Suprapubic skin (tissue), 4 donors: ENCODE results near the gene CDC42BPA. TPM values are rescaled to one million over a fixed set of nuclear protein-coding genes. Genes with fewer than 3 reads are reported as not detected.

ENCODE experiments used
- DNase-seq, 2 donors: peaks; one replicate each; pipeline ENCODE4 v3.0.0-alpha.2; 2019; ENCODE audit warnings: low spot score in 2 of 2
- H3K27ac ChIP-seq: fragments of 200-600 bp; sonication (generic); one replicate; pipeline ENCODE4 v1.5.1; 2019
- H3K27me3 ChIP-seq: fragments of 200-600 bp; sonication (generic); one replicate; pipeline ENCODE4 v1.5.1; 2019
- H3K36me3 ChIP-seq: fragments of 200-600 bp; sonication (generic); one replicate; pipeline ENCODE4 v1.5.1; 2019
- H3K4me1 ChIP-seq: fragments of 200-600 bp; sonication (generic); one replicate; pipeline ENCODE4 v1.5.1; 2019
- H3K4me3 ChIP-seq: fragments of 200-600 bp; sonication (generic); one replicate; pipeline ENCODE4 v1.5.1; 2019; ENCODE audit warnings: mild to moderate bottlenecking
- H3K9me3 ChIP-seq: fragments of 200-600 bp; sonication (generic); one replicate; pipeline ENCODE4 v1.5.1; 2019
- EP300 ChIP-seq: sonication (generic); formaldehyde crosslinking; IDR thresholded peaks from one replicate; pipeline ENCODE4 v1.6.1; 2017; ENCODE audit warnings: antibody characterized with exemption
- POLR2A ChIP-seq, 2 donors: fragments of 450-650 bp; IDR thresholded peaks; one replicate each; pipeline ENCODE4 v1.6.1; 2017; ENCODE audit warnings: antibody characterized with exemption in 2 of 2, mild to moderate bottlenecking in 2 of 2, moderate library complexity in 2 of 2
- POLR2AphosphoS5 ChIP-seq, 3 donors: sonication (generic); formaldehyde crosslinking; IDR thresholded peaks; one replicate each; pipeline ENCODE4 v1.6.1; 2017; ENCODE audit warnings: antibody characterized with exemption in 3 of 3
- WGBS: methylation state at CpG from one replicate; pipeline ENCODE4 v1.1.5; 2018; 5-methylcytosine and 5-hydroxymethylcytosine counted together
- total RNA-seq, 4 donors: library from RNA; depleted of rRNA; stranded (reverse); fragments of >200 nt; gene quantifications; one replicate each; pipeline ENCODE4 v1.1.0, GENCODE V29; 2016
- TF ChIP-seq, protein P1 (sequence below), 2 donors: fragments of 200-600 bp in 1 of 2; fragments of 450-650 bp in 1 of 2; sonication (generic) in 1 of 2; IDR thresholded peaks; one replicate each; pipeline ENCODE4 v1.5.1; 2016 to 2019; ENCODE audit warnings: antibody characterized with exemption in 2 of 2, mild to moderate bottlenecking in 1 of 2, moderate library complexity in 1 of 2

The CDC42BPA gene
- total RNA-seq, 4 donors from 2014 or later, result 12.2 to 54.6 (median 14.9) TPM

GRCh38 chr1:226982451-226983177 lies 335.7 kb downstream of the CDC42BPA start:
- DNase-seq, result peak in 1 of 2 donors; percentile 78
- no peaks in the 10 kb centered on the region for H3K4me1 ChIP-seq
- TF ChIP-seq EP300, result no peak
- TF ChIP-seq, protein P1, sequence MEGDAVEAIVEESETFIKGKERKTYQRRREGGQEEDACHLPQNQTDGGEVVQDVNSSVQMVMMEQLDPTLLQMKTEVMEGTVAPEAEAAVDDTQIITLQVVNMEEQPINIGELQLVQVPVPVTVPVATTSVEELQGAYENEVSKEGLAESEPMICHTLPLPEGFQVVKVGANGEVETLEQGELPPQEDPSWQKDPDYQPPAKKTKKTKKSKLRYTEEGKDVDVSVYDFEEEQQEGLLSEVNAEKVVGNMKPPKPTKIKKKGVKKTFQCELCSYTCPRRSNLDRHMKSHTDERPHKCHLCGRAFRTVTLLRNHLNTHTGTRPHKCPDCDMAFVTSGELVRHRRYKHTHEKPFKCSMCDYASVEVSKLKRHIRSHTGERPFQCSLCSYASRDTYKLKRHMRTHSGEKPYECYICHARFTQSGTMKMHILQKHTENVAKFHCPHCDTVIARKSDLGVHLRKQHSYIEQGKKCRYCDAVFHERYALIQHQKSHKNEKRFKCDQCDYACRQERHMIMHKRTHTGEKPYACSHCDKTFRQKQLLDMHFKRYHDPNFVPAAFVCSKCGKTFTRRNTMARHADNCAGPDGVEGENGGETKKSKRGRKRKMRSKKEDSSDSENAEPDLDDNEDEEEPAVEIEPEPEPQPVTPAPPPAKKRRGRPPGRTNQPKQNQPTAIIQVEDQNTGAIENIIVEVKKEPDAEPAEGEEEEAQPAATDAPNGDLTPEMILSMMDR (IDR thresholded peaks at IDR 0.05), result no peak
- no peak for TF ChIP-seq POLR2AphosphoS5 (IDR thresholded peaks at IDR 0.05)
- TF ChIP-seq POLR2A (IDR thresholded peaks at IDR 0.05), result no peak
- no peaks in the 10 kb centered on the region for H3K27me3 ChIP-seq
- 92% methylated on average over 29 of the region's 31 CpGs for WGBS
- peaks cover 91% of the 10 kb centered on the region for H3K36me3 ChIP-seq
- no peaks in the 10 kb centered on the region for H3K9me3 ChIP-seq
- H3K27ac ChIP-seq, result no peak overlapping the region
- no peak overlapping the region for H3K4me3 ChIP-seq

- H3K36me3 ChIP-seq, result peaks cover 88% of the 10 kb centered on the region
- peak in 1 of 2 donors; percentile 70 for DNase-seq
- no peaks in the 10 kb centered on the region for H3K27me3 ChIP-seq
- no peak overlapping the region for H3K27ac ChIP-seq
- no peaks in the 10 kb centered on the region for H3K9me3 ChIP-seq
- no peak for TF ChIP-seq EP300
- no peak for TF ChIP-seq POLR2AphosphoS5 (IDR thresholded peaks at IDR 0.05)
- TF ChIP-seq, protein P1 (IDR thresholded peaks at IDR 0.05), result no peak
- TF ChIP-seq POLR2A (IDR thresholded peaks at IDR 0.05), result no peak
- 88% methylated on average over 15 of the region's 18 CpGs for WGBS
- no peaks in the 10 kb centered on the region for H3K4me1 ChIP-seq
- no peak overlapping the region for H3K4me3 ChIP-seq
These were observed 336.5 kb downstream of the CDC42BPA start for GRCh38 chr1:226981838-226982237.

GRCh38 chr1:226981386-226981817 lies 336.9 kb downstream of the CDC42BPA start:
- Histone ChIP-seq H3K4me1 (no peaks in the 10 kb centered on the region), H3K36me3 (peaks cover 84% of the 10 kb centered on the region), H3K4me3 (no peak overlapping the region), H3K27ac (no peak overlapping the region), H3K27me3 (no peaks in the 10 kb centered on the region), H3K9me3 (no peaks in the 10 kb centered on the region)
- DNase-seq, result peak in 1 of 2 donors; percentile 71
- 88% methylated on average over 2 of the region's 12 CpGs for WGBS
- TF ChIP-seq, protein P1 (IDR thresholded peaks at IDR 0.05), result no peak
- TF ChIP-seq POLR2A (IDR thresholded peaks at IDR 0.05) (no peak), EP300 (no peak), POLR2AphosphoS5 (IDR thresholded peaks at IDR 0.05) (no peak)

GRCh38 chr1:226980565-226981385 lies 337.5 kb downstream of the CDC42BPA start:
- H3K4me3 ChIP-seq, result no peak overlapping the region
- 91% methylated on average over 18 of the region's 26 CpGs for WGBS
- H3K4me1 ChIP-seq, result no peaks in the 10 kb centered on the region
- TF ChIP-seq POLR2A (IDR thresholded peaks at IDR 0.05) (no peak), POLR2AphosphoS5 (IDR thresholded peaks at IDR 0.05) (no peak), EP300 (no peak)
- TF ChIP-seq, protein P1 (IDR thresholded peaks at IDR 0.05), result no peak
- DNase-seq, result peak in 1 of 2 donors; percentile 65
- H3K9me3 ChIP-seq, result no peaks in the 10 kb centered on the region
- peaks cover 79% of the 10 kb centered on the region for H3K36me3 ChIP-seq
- no peaks in the 10 kb centered on the region for H3K27me3 ChIP-seq
- H3K27ac ChIP-seq, result no peak overlapping the region

DNA sequence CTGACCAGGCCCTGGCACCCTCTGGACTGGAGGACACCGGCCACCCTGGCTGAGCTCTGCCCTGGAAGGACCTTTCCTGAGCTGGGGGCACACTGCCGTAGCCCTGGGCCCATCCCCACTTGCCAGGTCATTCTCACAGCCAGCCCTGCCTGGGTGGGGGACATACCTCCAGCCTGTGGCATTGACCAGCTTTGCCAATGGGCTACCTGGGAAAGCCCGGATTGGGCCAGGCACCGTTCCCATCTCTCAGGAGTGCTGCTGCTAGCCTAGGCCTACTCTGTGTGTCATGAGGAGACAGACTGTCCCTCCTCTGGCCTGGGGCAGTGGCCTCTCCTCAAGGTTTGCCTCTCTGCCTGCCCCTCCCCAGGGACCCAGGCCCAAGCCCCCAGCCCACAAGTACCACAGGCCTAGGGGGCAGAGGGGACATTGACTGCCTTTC lies 338.2 kb downstream of the CDC42BPA start:
- Histone ChIP-seq H3K4me3 (no peak overlapping the region), H3K36me3 (peaks cover 77% of the 10 kb centered on the region), H3K4me1 (peaks cover 3% of the 10 kb centered on the region), H3K27ac (no peak overlapping the region), H3K27me3 (no peaks in the 10 kb centered on the region), H3K9me3 (no peaks in the 10 kb centered on the region)
- no CpG with 5 or more reads among the region's 4 CpGs for WGBS
- no peak for DNase-seq
- TF ChIP-seq POLR2AphosphoS5 (IDR thresholded peaks at IDR 0.05) (no peak), EP300 (no peak), POLR2A (IDR thresholded peaks at IDR 0.05) (no peak)
- TF ChIP-seq, protein P1 (IDR thresholded peaks at IDR 0.05), result no peak
